Measurements from ENCODE around the gene GSX2. TPM values are rescaled to one million over a fixed set of nuclear protein-coding genes. Genes with fewer than 3 reads are reported as not detected.

Gene GSX2
- total and polyA plus RNA-seq, 2 of the 8 experiments (the other 6 are each of a cell fraction or from before 2014, with no cell fraction given): not detected

GRCh38 chr4:54076673-54077072 is 23.3 kb upstream of the GSX2 start:
- Histone ChIP-seq H4K91ac (replicated peaks; ENCODE audit: insufficient read length, low read length) (no peak overlapping the region), H3K4me1 (replicated peaks in 1 of 4; ENCODE audit: control insufficient read depth in 3 of 4, insufficient read depth in 4 of 4, low read length in 3 of 4) (no peaks in the 10 kb centered on the region), H2BK20ac (ENCODE audit: low read length) (no peak overlapping the region), H2AFZ (ENCODE audit: low read length) (no peak overlapping the region), H3K79me1 (ENCODE audit: low read depth, low read length) (no peaks in the 10 kb centered on the region), H2BK12ac (ENCODE audit: low read depth, low read length) (no peak overlapping the region), H3K23me2 (ENCODE audit: low read depth, low read length) (no peaks in the 10 kb centered on the region), H3K27ac (ENCODE audit: low read depth, low read length) (no peak overlapping the region), H4K20me1 (replicated peaks in 1 of 2; ENCODE audit: control insufficient read depth in 1 of 2, insufficient read depth in 2 of 2, low read length in 2 of 2) (no peaks in the 10 kb centered on the region), H3K4me3 (ENCODE audit: extremely low read depth in 1 of 4, insufficient read depth in 2 of 4, low read depth in 3 of 4, low read length in 4 of 4) (no peak overlapping the region), H3K4ac (replicated peaks; ENCODE audit: insufficient read length, low read depth, low read length) (no peak overlapping the region), H4K8ac (ENCODE audit: extremely low read depth, insufficient read depth, low read length) (no peak overlapping the region), H3K56ac (replicated peaks; ENCODE audit: insufficient read length, low read depth, low read length) (no peak overlapping the region), H3K14ac (ENCODE audit: insufficient read length) (no peak overlapping the region), H4K5ac (ENCODE audit: insufficient read length, low read depth, low read length) (no peak overlapping the region), H3K4me2 (ENCODE audit: insufficient read depth in 1 of 2, low read depth in 2 of 2, low read length in 2 of 2) (no peak overlapping the region), H3K9ac (replicated peaks in 1 of 4; ENCODE audit: extremely low read depth in 1 of 4, low read depth in 3 of 4, low read length in 3 of 4) (no peak overlapping the region), H3K27me3 (replicated peaks in 1 of 4; ENCODE audit: control insufficient read depth in 3 of 4, extremely low read depth in 1 of 4, insufficient read depth in 3 of 4, low read length in 3 of 4) (no peaks in the 10 kb centered on the region), H2AK5ac (ENCODE audit: low read depth, low read length) (no peak overlapping the region), H3K9me3 (ENCODE audit: insufficient read depth in 2 of 2, low read depth in 1 of 2, low read length in 1 of 2) (no peaks in the 10 kb centered on the region), H2BK5ac (ENCODE audit: low read depth, low read length) (no peak overlapping the region), H3K23ac (ENCODE audit: insufficient read length) (no peak overlapping the region), H3K18ac (ENCODE audit: extremely low read depth, low read length) (no peak overlapping the region), H2BK15ac (ENCODE audit: low read length) (no peak overlapping the region), H3K79me2 (ENCODE audit: control insufficient read depth in 1 of 2, insufficient read depth in 2 of 2, low read length in 2 of 2) (no peaks in the 10 kb centered on the region), H3K36me3 (ENCODE audit: control insufficient read depth in 2 of 4, insufficient read depth in 4 of 4, low read length in 3 of 4) (no peaks in the 10 kb centered on the region), H2BK120ac (replicated peaks; ENCODE audit: low read depth, low read length) (no peak overlapping the region)
- CTCF ChIA-PET (ENCODE audit: partially characterized antibody): interaction anchor here (1.8 kb wide), 1 partner anchor 9 kb away, joined by 7 read pairs; no protein-coding TSS in a partner anchor
- POLR2A ChIA-PET (ENCODE audit: partially characterized antibody): interaction anchor here (0.8 kb wide), 1 partner anchor 9 kb away, joined by 3 read pairs; no protein-coding TSS in a partner anchor
- FAIRE-seq (peak; percentile 13), DNase-seq (ENCODE audit: low read depth in 1 of 2, low spot score in 2 of 2) (no peak)
- no peak for TF ChIP-seq RFX5 (IDR thresholded peaks at IDR 0.05; ENCODE audit: borderline replicate concordance, low read depth, low read length)
- no peak for TF ChIP-seq NANOG (IDR thresholded peaks at IDR 0.05; ENCODE audit: insufficient read depth, low read depth, low read length, poor library complexity, severe bottlenecking)
- TF ChIP-seq SP2 (IDR thresholded peaks at IDR 0.05; ENCODE audit: low read length): no peak
- TF ChIP-seq EP300 (IDR thresholded peaks at IDR 0.05; ENCODE audit: borderline replicate concordance in 1 of 2, low read depth in 2 of 2, low read length in 2 of 2): no peak
- no peak for TF ChIP-seq SP1 (IDR thresholded peaks at IDR 0.05; ENCODE audit: low read depth, low read length)
- TF ChIP-seq POU5F1 (IDR thresholded peaks at IDR 0.05; ENCODE audit: low read depth, low read length): no peak
- TF ChIP-seq BRCA1 (IDR thresholded peaks at IDR 0.05; ENCODE audit: low read depth, low read length): no peak
- no peak for TF ChIP-seq E2F6 (IDR thresholded peaks at IDR 0.05)
- TF ChIP-seq TEAD4 (IDR thresholded peaks at IDR 0.05; ENCODE audit: low read depth, low read length): no peak
- TF ChIP-seq TAF7 (optimal IDR thresholded peaks at IDR 0.05; ENCODE audit: borderline replicate concordance, low read depth, low read length): no peak
- TF ChIP-seq BACH1 (IDR thresholded peaks at IDR 0.05; ENCODE audit: low read length): no peak

Measured in H1 (cell line).